Head of caudate nucleus (tissue), 42 donors: ENCODE data around the gene LUC7L3.
"Not testable (repeated sequence)": the region's sequence is repeated elsewhere in the genome, so short reads cannot be mapped to it uniquely, and the experiment has no call there.

Experiments used
- DNase-seq, 42 donors: peaks; one replicate each; pipeline versions ENCODE4 v3.0.0 to v3.0.0-alpha.2; 2020 to 2021; ENCODE audit warnings: mixed read lengths in 7 of 42
- intact Hi-C: fragments of 100-400 bp; cut with DNase I; formaldehyde crosslinking; loops from one replicate; pipeline ENCODE4 v1.15.0; 2022

Gene LUC7L3

DNA sequence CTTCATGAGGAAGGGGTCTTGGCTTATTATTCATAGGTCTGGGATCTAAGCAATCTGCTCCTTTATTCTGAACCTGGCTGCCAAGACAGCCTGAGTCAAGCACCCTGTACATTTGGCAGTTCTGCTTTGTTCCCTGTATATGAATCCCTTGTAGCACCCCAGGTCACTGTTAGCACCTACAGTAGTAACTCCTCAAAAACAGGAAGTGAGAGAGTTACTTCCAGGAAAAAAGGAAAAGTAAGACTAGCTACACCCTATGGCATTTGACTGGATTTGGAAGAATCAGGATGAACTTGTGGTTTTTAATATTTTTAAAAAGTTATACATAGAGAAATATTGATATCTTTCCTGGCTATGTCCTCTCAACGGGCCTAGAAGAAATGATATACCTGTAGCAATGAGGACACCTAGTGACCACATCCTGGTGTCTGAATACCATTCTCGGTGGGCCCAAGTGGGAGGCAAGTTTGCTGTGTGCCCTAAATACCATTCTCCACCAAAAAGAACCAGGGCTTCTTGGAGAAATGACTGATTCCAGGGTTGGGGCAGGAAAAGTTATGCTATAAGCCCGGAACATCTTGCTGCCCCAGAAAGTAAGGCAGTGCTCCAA, 21.6 kb upstream of the LUC7L3 start:
- intact Hi-C loops, result loop anchor here (5.0 kb wide), 1 partner anchor 155 kb away; no protein-coding TSS in a partner anchor
- peak in 1 of 42 donors; percentile 16 for DNase-seq

DNA sequence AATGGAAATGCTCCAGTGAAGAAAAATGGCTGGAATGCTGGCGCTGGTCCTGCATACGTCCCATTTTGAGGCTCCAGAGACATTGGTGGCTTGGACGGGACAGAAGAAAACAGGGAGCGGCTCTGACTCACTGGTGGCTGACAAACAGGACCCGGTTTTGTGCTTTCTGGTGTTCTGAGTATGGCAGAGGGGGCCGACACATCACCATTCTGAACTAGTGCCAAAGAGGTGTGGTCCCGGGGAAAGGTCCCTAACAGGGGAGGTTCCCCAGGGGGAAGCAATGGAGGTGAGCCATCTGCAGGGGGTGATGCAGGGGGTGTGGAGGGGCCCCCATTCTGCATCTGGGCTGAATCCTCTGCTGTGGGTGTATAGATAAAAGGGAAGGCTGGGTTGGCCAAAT, 20.0 kb upstream of the LUC7L3 start:
- DNase-seq, result peak in 2 of 42 donors; percentile 14 to 32
- intact Hi-C loops, result loop anchor here (5.0 kb wide), 1 partner anchor 157 kb away; no protein-coding TSS in a partner anchor

DNA sequence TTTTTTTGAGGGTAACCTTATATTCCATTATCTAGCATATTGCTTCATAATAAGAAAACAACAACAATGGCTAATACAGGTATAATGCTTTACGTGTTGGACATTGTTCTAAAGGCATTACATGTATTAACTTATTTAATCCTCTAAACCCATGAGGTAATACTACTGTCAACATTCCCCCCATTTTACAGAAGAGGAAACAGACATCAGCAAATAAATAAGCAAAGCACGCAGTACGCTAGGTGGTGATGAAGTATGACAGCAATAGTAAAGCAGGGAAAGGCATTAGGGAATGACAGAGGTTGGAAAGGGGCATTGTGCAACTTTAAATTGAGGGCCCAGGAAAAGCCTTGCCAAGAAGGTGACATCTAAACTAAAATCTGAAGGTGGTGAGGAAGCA, 16.2 kb upstream of the LUC7L3 start:
- no peak for DNase-seq
- intact Hi-C loops, result no loop called here

DNA sequence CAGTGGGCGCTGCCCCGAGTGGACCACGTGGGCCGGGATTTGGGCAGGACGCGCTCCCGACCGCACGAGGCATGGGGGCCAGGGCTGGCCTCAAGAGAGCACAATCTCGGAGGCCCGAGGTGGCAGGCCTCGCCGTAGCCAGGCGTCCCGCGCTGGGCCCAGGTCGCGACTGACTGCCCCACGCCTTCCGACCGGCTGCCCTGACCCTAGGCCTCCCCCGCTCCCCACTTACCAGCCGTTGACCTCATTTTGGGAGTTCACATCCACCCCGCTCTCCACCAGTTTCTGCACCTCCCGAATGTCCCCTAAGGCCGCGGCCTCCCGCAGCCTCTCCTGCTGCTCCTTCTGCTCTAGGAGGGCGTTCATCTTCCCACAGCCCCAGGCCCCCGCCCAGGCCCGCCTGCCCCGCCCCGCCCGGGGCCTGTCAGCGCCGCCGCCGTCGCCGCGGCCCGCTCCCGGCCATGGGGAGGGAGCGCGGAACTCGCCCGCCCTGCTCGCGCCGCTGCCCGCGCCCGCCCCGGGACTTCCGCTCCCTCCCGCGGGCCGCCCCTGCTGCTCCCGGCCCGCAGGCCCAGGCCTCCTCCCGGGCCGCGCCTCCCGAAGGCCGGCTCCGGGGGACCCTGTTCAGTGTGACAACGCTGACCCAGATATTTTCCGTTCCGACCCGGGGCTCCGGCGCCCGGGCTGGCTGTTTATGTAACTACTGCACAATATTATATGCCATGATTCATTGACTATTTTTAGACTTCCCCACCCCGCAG, 11.9 kb upstream of the LUC7L3 start, which contains the start of gene ANKRD40:
TSS of gene ANKRD40 (minus strand) at position 626 of the 761 bp plus-strand sequence. CDS start at position 366, 260 bp downstream.
- DNase-seq, result peak; percentile 84 to 97 (median 90)
- intact Hi-C loops, result no loop called here

DNA sequence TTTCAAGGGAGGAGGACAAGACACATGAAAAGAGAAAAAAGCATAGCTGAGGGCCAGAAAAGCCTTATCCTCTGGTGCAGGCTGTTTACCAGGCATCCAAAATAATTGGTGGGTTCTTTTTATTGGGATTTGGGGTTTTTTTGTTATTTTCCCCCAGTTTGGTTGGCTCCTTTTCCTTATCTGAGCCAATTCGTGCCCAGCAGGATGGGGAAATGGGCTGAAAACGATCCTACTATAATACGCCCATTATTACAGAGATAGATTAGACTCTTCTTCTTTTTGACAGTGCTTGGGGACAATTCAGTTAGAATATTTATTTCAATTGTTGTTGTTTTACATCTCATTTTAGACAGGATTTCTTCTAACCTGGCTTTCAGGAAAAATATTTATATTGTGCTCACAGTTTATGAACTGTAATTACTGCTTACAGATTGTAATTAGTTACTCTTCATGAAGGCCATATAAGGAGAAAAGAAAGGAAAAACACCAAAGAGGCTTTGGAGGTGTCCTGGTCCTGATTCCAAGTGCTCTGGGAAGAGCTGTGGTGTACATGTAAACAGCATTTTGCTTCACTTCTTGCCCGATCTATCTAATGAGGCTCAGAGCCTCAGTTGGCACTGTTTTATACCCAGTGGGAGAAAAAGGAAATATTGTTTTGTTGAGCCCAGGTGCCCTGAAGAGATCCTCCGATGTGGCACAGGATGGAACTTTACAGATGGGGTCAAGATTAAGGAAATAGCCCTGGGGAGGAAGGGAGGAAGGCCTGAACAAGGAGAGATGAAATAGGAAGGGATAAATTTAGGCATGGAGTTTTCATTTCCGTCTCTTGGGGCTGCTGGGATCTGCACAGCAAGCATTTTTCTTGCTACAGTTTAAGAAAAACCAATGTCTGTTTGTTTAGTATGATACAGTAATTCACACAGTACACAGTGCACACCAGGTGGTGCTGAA, 11.1 kb upstream of the LUC7L3 start:
- intact Hi-C loops, result no loop called here
- DNase-seq, result peak in 5 of 42 donors; percentile 16 to 48 (median 30)

DNA sequence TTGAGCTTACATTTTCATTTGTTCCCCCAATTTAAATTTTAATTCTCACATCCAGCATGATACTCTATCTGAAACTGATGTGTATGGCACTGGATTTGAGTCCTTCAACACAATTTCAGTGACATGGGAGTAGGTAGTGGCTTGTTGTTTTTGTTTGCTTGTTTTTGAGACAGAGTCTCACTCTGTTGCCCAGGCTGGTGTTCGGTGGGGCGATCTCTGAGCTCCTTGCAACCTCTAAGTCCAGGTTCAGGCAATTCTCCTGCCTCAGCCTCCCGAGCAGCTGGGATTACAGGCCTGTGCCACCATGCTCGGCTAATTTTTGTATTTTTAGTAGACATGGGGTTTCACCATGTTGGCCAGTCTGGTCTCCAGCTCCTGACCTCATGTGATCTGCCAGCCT, 10.3 kb upstream of the LUC7L3 start:
- DNase-seq, intact Hi-C loops: not testable (repeated sequence)

DNA sequence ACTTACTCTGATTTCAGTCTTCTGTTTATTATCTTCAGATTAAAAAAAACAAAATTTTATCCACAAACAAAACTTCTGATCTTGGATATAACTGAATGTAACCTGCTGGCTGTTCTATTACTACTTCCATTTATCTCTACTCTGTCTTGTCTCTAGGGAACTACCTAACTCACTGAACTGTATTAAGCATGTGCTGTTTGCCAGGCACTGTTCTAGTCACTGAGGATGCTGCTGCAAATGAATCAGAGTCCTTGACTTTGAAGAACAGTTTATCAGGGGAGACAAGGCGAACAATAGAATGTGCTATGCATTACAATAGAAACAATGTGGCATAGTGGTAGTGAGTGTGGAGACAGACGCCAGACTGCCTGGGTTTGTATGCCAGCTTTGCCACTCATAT, 9.4 kb upstream of the LUC7L3 start:
- no peak for DNase-seq
- intact Hi-C loops, result no loop called here

DNA sequence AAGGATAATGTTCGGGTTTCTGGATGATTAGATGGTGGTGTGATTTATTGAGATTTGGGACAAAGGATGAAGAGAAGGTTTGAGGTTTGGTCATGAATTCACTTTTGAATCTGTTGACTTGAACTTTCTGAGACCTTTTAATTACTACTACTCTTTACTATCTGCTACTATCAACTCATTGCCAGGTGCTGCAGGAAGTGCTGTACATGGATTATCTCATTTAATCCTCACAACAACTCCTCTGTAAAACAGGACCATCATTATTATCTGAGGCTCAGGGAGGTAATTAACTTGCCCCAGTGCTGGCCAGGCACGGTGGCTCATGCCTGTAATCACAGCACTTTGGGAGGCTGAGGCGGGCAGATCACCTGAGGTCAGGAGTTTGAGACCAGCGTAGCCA, 8.8 kb upstream of the LUC7L3 start:
- DNase-seq, result no peak
- intact Hi-C loops, result no loop called here

DNA sequence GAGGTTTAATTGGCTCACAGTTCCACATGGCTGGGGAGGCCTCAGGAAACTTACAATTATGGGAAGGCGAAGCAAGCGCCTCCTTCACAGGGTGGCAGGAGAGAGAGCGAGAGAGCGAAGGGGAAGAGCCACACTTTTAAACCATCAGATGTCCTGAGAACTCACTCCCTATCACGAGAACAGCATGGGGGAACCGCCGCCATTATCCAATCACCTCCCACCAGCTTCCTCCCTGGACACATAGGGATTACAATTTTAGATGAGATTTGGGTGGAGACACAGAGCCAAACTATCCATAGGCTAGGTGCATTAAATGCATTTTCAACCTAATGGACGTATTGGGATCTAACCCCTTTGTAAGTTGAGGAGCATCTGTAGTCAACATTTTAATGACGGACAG, 6.8 kb upstream of the LUC7L3 start:
- intact Hi-C loops, result no loop called here
- DNase-seq, result no peak

DNA sequence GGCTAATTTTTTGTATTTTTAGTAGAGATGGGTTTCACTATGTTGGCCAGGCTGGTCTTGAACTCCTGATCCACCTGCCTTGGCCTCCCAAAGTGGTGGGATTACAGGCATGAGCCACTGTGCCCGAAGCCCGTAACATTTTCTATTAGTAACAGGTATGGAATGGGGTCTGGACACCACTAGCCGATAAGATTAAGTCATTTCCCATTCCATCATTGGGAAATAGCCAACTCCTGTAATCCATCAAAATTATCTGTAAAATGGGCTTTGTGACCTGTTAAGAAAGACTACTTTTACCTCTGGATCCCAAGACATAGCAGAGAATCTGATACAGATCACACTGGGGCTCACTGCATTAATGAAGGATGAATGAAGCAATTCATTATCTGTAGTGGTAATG, 3.9 kb upstream of the LUC7L3 start:
- intact Hi-C loops, result no loop called here
- no peak for DNase-seq

DNA sequence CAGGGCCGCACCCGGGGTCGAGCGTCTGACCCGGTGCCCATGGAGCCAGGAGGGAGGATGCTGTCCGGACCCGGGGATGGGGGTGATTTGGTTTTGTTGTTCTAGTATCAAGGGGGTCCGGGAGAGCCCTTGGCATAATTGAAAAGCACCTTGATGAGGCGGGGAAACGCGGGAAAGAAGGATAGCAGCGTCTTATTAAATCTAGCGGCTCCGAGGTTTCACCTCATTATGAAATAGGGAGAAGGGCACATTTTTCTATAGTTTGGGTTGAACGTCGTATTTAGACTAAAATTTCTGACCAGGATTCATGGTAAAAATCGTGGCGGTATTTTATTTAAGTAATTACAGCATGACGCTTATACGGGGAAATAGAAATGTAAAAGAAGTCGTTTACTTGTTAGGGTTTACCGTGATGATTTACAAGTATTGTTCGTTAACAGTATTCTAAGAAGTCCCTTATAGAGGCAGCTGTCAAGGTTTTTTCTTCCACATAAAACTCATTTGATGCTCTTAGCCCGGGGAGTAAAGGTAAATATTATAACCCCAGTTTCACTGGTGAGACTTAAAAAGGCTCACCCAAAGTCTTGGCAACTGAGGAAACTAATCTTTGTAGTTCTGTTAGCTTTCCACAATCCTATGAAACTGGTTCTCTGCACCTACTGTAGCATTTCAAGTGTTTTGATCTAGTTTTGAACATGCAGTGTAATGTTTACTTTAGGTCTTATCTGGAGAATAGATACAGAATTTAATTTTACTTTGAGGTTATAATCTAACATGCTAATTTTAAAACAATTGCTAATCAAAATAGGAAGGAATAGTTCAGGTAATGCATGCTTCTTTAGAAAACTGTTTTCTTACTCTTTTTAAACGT, 756 bp downstream of the LUC7L3 start:
- intact Hi-C loops, result no loop called here
- DNase-seq, result no peak

DNA sequence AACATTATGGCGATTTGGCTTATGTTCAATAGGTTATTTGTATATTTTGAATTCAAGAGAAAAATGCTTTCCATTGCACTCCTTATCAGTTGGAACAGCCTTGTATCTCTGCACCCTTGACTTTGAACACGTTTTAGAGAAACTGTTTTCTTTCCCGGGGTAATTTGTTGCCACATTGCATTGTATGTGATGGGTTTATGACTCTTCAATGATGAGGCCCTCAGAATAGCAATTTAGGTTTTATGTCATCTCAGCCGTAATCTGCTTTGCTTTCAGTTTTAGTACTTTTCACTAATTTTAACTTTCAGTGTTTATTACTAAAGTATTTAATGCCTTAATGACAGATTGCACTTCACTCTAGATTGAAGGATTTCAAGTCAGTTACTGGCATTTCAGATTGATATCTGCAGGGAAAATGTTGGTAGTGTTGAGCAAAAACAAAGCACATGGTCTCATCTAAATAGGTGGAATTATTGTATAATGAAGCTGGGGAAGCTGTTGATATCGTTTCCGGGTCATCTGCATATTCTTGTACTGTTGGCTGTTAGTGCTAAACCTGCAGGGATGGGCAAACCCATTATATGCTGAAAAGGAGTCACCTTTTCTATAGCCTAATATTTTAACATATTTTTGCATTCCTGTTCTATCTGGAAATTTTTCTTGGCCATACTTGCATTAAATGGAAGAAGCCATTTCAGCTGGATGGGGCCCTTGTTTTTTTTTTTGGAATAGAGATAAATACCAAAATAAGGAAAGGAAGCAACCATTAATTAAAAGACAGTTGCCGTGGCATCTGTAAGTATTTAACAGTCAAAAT, 2.0 kb downstream of the LUC7L3 start:
- no peak for DNase-seq
- intact Hi-C loops, result no loop called here

DNA sequence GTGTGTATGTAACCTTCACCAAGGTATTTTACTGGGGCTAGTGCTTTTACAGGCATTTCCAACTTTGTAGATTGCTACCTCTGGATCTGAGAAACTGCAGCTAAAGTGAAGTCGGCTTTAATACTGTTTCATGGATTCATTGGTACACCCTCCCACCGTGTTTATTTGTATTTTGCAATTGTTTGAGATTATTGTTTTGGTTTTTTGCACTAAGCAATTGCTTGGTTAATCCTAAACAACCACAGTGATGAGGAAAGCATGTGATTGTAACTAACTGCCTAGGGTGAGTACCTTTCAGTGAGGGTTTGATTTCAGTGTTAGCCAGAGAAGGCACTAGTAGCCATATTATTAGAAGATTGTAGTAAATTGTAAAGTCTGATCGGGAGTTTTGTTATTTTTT, 3.3 kb downstream of the LUC7L3 start:
- intact Hi-C loops, result no loop called here
- no peak for DNase-seq

DNA sequence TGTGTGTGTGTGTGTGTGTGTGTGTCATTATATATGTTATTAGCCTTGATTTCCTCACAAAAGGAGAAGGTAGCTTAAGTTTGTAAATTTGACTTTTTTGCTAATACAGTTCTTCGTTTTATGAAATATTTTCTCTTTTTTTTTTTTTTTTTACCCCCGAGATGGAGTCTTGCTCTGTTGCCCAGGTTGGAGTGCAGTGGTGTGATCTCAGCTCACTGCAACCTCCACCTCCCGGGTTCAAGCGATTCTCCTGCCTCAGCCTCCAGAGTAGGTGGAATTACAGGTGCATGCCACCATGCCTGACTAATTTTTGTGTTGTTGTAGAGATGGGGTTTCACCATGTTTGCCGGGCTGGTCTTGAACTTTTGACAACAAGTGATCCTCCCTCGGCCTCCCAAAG, 5.2 kb downstream of the LUC7L3 start:
- intact Hi-C loops, DNase-seq: not testable (repeated sequence)

DNA sequence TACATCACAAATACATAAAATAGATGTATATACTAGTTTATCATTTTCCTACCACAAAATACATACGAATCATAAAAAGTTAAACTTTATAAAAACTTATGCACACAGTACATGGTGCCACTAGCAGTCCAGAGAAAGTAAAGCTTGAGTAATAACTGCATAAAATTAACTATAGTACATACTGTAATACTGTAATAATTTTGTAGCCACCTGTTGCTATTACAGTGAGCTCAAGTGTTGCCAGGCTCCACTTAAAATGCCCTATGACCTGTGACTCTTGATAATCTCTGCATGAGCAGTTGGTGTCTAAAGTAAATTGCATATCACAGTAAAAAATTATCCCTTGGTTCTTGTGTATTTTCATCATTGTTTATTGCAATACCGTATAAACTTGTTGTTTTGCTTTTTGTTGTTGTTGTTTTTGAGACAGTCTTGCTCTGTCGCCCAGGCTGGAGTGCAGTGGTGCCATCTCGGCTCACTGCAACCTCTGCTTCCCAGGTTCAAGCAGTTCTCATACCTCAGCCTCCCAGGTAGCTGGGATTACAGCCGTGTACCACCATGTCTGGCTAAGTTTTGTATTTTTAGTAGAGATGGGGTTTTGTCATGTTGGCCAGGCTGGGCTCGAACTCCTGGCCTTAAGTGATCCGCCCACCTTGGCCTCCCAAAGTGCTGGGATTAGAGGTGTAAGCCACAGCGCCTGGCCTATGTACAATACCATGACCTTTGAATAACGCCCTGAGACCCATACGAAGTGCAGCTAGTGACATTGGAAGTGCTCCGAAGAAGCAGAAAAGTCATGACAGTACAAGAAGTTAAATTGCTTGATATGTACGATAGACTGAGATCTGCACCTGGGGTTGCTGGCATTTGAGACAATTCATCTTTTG, 6.6 kb downstream of the LUC7L3 start:
- no peak for DNase-seq
- intact Hi-C loops, result no loop called here

DNA sequence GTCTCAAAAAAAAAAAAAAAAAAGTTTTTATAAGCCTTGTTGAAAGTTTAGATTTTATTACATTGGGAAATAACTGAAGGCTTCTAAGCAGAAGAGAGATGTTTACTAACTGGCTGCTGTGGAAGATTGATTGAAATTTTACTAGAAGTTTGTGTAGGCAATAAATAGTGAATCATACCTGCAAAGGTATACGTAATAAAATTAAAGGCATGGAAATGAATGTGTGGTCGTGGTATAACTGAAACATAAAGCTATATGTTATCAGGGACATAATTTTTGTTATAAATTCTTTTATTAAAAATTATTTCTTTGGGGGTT, 8.7 kb downstream of the LUC7L3 start:
- intact Hi-C loops, result no loop called here
- no peak for DNase-seq
